B cell (primary cell): ENCODE data around the gene TIMM23B.
"Not testable (repeated sequence)": the region's sequence is repeated elsewhere in the genome, so short reads cannot be mapped to it uniquely, and the experiment has no call there.

ENCODE experiments used
- CTCF ChIP-seq: fragments of 200-600 bp; IDR thresholded peaks from one replicate; pipeline ENCODE4 v1.8.0; 2022; ENCODE audit warnings: antibody characterized with exemption, mild to moderate bottlenecking
- EZH2 ChIP-seq: IDR thresholded peaks from 2 replicates; pipeline ENCODE4 v1.6.1; 2012; ENCODE audit warnings: borderline replicate concordance, low read depth, mild to moderate bottlenecking, moderate library complexity, low read length; ENCODE audit not compliant: insufficient read depth, poor library complexity, severe bottlenecking

- not testable (repeated sequence) for TF ChIP-seq CTCF, EZH2
These were observed 6.3 kb downstream of the TIMM23B start for GRCh38 chr10:49948142-49948541.
